ENCODE results near the gene FRYL.

GRCh38 chr4:48575964-48576363 is 204.1 kb downstream of the FRYL start:
- TF ChIP-seq CTCF (IDR thresholded peaks at IDR 0.05): no peak
- no peak for TF ChIP-seq POLR2A (IDR thresholded peaks at IDR 0.05)
